GM23338 (cell line): ENCODE measurements around the gene CYB5A. TPM values are rescaled to one million over a fixed set of nuclear protein-coding genes. Genes with fewer than 3 reads are reported as not detected.

Experiments
- ATAC-seq: fragments of 200-7000 bp; cut with Tn5 transposase; 3 replicates; pipeline ENCODE4 v1.9.1; 2020
- DNase-seq: peaks from one replicate; pipeline ENCODE4 v3.0.0-alpha.2; 2015; ENCODE audit warnings: low spot score
- H2AFZ ChIP-seq: fragments of 200-600 bp; sonication (generic); 2 replicates; pipeline ENCODE4 v1.8.0; 2016; ENCODE audit warnings: antibody characterized with exemption, mild to moderate bottlenecking, moderate library complexity
- H3F3A ChIP-seq: fragments of 200-600 bp; sonication (generic); replicated peaks from 2 replicates; pipeline ENCODE4 v1.8.0; 2017; ENCODE audit warnings: antibody characterized with exemption, mixed run types, low read depth
- H3K27ac ChIP-seq: fragments of 200-600 bp; sonication (generic); 2 replicates; pipeline ENCODE4 v1.6.1; 2016; ENCODE audit warnings: low read depth
- H3K27me3 ChIP-seq: fragments of 200-600 bp; sonication (generic); 2 replicates; pipeline ENCODE4 v1.8.0; 2016; ENCODE audit warnings: mild to moderate bottlenecking, mixed run types, moderate library complexity; ENCODE audit not compliant: insufficient read depth
- H3K36me3 ChIP-seq: fragments of 200-600 bp; sonication (generic); 2 replicates; pipeline ENCODE4 v1.8.0; 2016; ENCODE audit warnings: mild to moderate bottlenecking; ENCODE audit not compliant: insufficient read depth
- H3K4me1 ChIP-seq: fragments of 200-600 bp; sonication (generic); 2 replicates; pipeline ENCODE4 v1.8.0; 2016; ENCODE audit warnings: mild to moderate bottlenecking, moderate library complexity; ENCODE audit not compliant: insufficient read depth
- H3K4me2 ChIP-seq: fragments of 200-600 bp; sonication (generic); 2 replicates; pipeline ENCODE4 v1.7.1; 2017; ENCODE audit warnings: mixed run types
- H3K4me3 ChIP-seq: fragments of 200-600 bp; sonication (generic); 2 replicates; pipeline ENCODE4 v1.6.1; 2016; ENCODE audit warnings: mixed run types
- H3K79me2 ChIP-seq: fragments of 200-600 bp; sonication (generic); replicated peaks from 2 replicates; pipeline ENCODE4 v1.8.0; 2017; ENCODE audit warnings: mild to moderate bottlenecking; ENCODE audit not compliant: insufficient read depth
- H3K9me2 ChIP-seq: fragments of 200-600 bp; sonication (generic); 2 replicates; pipeline ENCODE4 v1.8.0; 2017; ENCODE audit not compliant: insufficient read depth
- H4K20me1 ChIP-seq: fragments of 200-600 bp; sonication (generic); replicated peaks from 2 replicates; pipeline ENCODE4 v1.8.0; 2017; ENCODE audit warnings: mild to moderate bottlenecking; ENCODE audit not compliant: insufficient read depth
- H3K27ac Mint-ChIP-seq: 2 replicates; pipeline ENCODE4 v1.8.0; 2020; ENCODE audit warnings: inconsistent platforms, mild to moderate bottlenecking, moderate library complexity, mixed read lengths
- H3K27me3 Mint-ChIP-seq: 3 replicates; pipeline ENCODE4 v1.8.0; 2022; ENCODE audit warnings: low read depth, mild to moderate bottlenecking, moderate library complexity, mixed read lengths, inconsistent platforms; ENCODE audit not compliant: insufficient read depth, poor library complexity
- H3K36me3 Mint-ChIP-seq: 3 replicates; pipeline ENCODE4 v1.8.0; 2021; ENCODE audit warnings: low read depth, mild to moderate bottlenecking, inconsistent platforms, moderate library complexity, mixed read lengths
- H3K4me1 Mint-ChIP-seq: 3 replicates; pipeline ENCODE4 v1.8.0; 2020; ENCODE audit warnings: mild to moderate bottlenecking, inconsistent platforms, mixed read lengths
- H3K4me3 Mint-ChIP-seq: 3 replicates; pipeline ENCODE4 v1.8.0; 2021; ENCODE audit warnings: moderate library complexity, mild to moderate bottlenecking, inconsistent platforms, mixed read lengths
- H3K9me3 Mint-ChIP-seq: 3 replicates; pipeline ENCODE4 v1.8.0; 2020; ENCODE audit warnings: moderate library complexity, mild to moderate bottlenecking, inconsistent platforms, mixed read lengths
- CREB1 ChIP-seq: fragments of 250-450 bp; sonication (Bioruptor Pico); IDR thresholded peaks from 2 replicates; pipeline ENCODE4 v1.5.0; 2020; ENCODE audit warnings: low read depth, mild to moderate bottlenecking, moderate library complexity
- EZH2 ChIP-seq: fragments of 200-600 bp; sonication (generic); IDR thresholded peaks from one replicate; pipeline ENCODE4 v1.8.0; 2017; ENCODE audit warnings: antibody characterized with exemption, mild to moderate bottlenecking, low read depth; ENCODE audit not compliant: unreplicated experiment
- EZH2phosphoT487 ChIP-seq: fragments of 200-600 bp; sonication (generic); IDR thresholded peaks from one replicate; pipeline ENCODE4 v1.8.1; 2018; ENCODE audit warnings: antibody characterized with exemption; ENCODE audit not compliant: unreplicated experiment
- JUNB ChIP-seq: IDR thresholded peaks from one replicate; pipeline ENCODE4 v1.6.1; 2016; ENCODE audit warnings: antibody characterized with exemption; ENCODE audit not compliant: unreplicated experiment
- NANOG ChIP-seq: IDR thresholded peaks from 2 replicates; pipeline ENCODE4 v1.6.1; 2016; ENCODE audit warnings: antibody characterized with exemption, borderline replicate concordance
- POLR2AphosphoS5 ChIP-seq: IDR thresholded peaks from 2 replicates; pipeline ENCODE4 v1.6.1; 2016; ENCODE audit warnings: antibody characterized with exemption, low read depth
- STAT1 ChIP-seq: IDR thresholded peaks from one replicate; pipeline ENCODE4 v1.6.1; 2016; ENCODE audit warnings: antibody characterized with exemption; ENCODE audit not compliant: unreplicated experiment
- ZNF114 ChIP-seq: fragments of 250-450 bp; sonication (Bioruptor Pico); IDR thresholded peaks from 2 replicates; pipeline ENCODE4 v1.5.0; 2020; ENCODE audit warnings: mild to moderate bottlenecking, moderate library complexity
- ZNF331 ChIP-seq: fragments of 250-450 bp; sonication (Bioruptor Pico); IDR thresholded peaks from 2 replicates; pipeline ENCODE4 v1.5.0; 2020; ENCODE audit warnings: low read depth, mild to moderate bottlenecking, moderate library complexity
- ZNF462 ChIP-seq: fragments of 250-450 bp; sonication (Bioruptor Pico); IDR thresholded peaks from 2 replicates; pipeline ENCODE4 v1.5.0; 2020; ENCODE audit warnings: mild to moderate bottlenecking, moderate library complexity
- polyA plus RNA-seq: library from polyadenylated mRNA; unstranded; fragments of >200 nt; fragmentation: Nextera tagmentation; extraction: Ambion mirVana; gene quantifications from 2 replicates; pipeline ENCODE4 v1.2.1, GENCODE V29; 2016
- total RNA-seq: library from RNA; depleted of rRNA; stranded (reverse); fragments of >200 nt; shearing (Covaris generic); gene quantifications from 2 replicates; pipeline ENCODE4 v1.2.3, GENCODE V29; 2014
- TF ChIP-seq, protein P1 (sequence below): IDR thresholded peaks from one replicate; pipeline ENCODE4 v1.6.1; 2018; ENCODE audit warnings: antibody characterized with exemption; ENCODE audit not compliant: unreplicated experiment

Gene CYB5A
- total and polyA plus RNA-seq, 2 experiments from 2014 or later, result 136 to 283 TPM

- TF ChIP-seq, protein P1, sequence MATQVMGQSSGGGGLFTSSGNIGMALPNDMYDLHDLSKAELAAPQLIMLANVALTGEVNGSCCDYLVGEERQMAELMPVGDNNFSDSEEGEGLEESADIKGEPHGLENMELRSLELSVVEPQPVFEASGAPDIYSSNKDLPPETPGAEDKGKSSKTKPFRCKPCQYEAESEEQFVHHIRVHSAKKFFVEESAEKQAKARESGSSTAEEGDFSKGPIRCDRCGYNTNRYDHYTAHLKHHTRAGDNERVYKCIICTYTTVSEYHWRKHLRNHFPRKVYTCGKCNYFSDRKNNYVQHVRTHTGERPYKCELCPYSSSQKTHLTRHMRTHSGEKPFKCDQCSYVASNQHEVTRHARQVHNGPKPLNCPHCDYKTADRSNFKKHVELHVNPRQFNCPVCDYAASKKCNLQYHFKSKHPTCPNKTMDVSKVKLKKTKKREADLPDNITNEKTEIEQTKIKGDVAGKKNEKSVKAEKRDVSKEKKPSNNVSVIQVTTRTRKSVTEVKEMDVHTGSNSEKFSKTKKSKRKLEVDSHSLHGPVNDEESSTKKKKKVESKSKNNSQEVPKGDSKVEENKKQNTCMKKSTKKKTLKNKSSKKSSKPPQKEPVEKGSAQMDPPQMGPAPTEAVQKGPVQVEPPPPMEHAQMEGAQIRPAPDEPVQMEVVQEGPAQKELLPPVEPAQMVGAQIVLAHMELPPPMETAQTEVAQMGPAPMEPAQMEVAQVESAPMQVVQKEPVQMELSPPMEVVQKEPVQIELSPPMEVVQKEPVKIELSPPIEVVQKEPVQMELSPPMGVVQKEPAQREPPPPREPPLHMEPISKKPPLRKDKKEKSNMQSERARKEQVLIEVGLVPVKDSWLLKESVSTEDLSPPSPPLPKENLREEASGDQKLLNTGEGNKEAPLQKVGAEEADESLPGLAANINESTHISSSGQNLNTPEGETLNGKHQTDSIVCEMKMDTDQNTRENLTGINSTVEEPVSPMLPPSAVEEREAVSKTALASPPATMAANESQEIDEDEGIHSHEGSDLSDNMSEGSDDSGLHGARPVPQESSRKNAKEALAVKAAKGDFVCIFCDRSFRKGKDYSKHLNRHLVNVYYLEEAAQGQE, result no peak
- TF ChIP-seq NANOG, result no peak
- TF ChIP-seq POLR2AphosphoS5, result no peak
Measured at GRCh38 chr18:74248189-74248588, 43.6 kb downstream of the CYB5A start (continued).

DNA sequence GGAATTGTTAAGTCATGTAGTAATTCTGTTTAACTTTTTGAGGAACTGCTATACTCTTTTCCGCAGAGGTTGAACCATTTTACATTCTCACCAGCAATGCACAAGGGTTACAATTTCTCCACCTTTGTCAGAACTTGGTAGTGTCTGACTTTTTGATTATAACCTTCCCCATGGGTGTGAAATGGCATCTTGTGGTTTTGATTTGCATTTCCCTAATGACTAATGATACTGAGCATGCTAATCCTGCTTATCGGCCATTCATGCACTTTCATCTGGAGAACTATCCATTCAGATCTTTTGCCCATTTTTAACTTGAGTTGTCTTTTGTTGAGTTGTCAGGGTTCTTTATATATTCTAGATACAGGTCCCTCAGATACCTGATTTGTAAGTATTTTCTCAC is 47.2 kb downstream of the CYB5A start:
- Mint-ChIP-seq H3K4me1 (peaks cover 16% of the 10 kb centered on the region), H3K9me3 (no peaks in the 10 kb centered on the region; the same call in 2 of the 3 replicates), H3K36me3 (peaks cover under 1% of the 10 kb centered on the region), H3K4me3 (no peak overlapping the region), H3K27me3 (no peaks in the 10 kb centered on the region), H3K27ac (no peak overlapping the region)
- Histone ChIP-seq H3K4me3 (no peak overlapping the region), H3K9me2 (peaks cover 8% of the 10 kb centered on the region; the same call in 1 of the 2 replicates), H3K79me2 (no peaks in the 10 kb centered on the region), H2AFZ (no peak overlapping the region), H3F3A (no peaks in the 10 kb centered on the region), H4K20me1 (no peaks in the 10 kb centered on the region), H3K36me3 (no peaks in the 10 kb centered on the region), H3K4me1 (peaks cover 8% of the 10 kb centered on the region), H3K27ac (no peak overlapping the region), H3K4me2 (no peak overlapping the region), H3K27me3 (no peaks in the 10 kb centered on the region)
- no peak for ATAC-seq
- no peak for DNase-seq
- TF ChIP-seq NANOG (no peak), STAT1 (no peak), JUNB (no peak), ZNF462 (CRISPR knock-in tag) (no peak), CREB1 (CRISPR knock-in tag) (no peak), ZNF114 (CRISPR knock-in tag) (no peak), EZH2phosphoT487 (no peak), ZNF331 (CRISPR knock-in tag) (no peak), POLR2AphosphoS5 (no peak), EZH2 (no peak)
- TF ChIP-seq, protein P1, result no peak
